Activated naive CD4-positive, alpha-beta T cell treated with Interleukin-2 at 50 U/mL for 16 hours (primary cell): ENCODE results near the gene PCDHB13.
"Not testable (repeated sequence)": the region's sequence is repeated elsewhere in the genome, so short reads cannot be mapped to it uniquely, and the experiment has no call there.

ENCODE experiments used
- DNase-seq: peaks from one replicate; pipeline ENCODE4 v3.0.0-alpha.2; 2020

Gene PCDHB13

DNA sequence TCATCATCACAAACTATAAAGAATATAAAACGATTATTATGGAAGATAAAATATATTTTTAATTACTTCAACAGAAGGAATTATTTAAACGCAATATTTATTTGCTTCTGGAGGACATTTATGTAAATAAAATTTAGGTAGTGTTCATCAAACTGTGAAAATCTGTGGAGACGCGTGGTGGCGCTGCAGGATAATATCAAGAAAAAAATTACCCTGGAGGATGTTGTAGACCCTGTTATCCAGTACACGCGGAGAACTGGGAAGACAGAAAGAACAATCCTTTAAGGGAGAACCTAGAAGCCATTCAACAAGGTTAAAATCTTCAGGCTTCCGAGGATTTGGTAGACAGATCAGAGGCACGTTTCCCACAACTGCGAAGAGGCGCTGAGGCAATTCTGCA lies 5.2 kb upstream of the PCDHB13 start, which contains the start of gene PCDHB12:
PCDHB12 (plus strand) TSS at position 242 of the 400 bp plus-strand sequence. CDS start 189 bp downstream, outside the sequence.
- no peak for DNase-seq

GRCh38 chr5:141210281-141210680 lies 3.4 kb upstream of the PCDHB13 start:
- not testable (repeated sequence) for DNase-seq

- DNase-seq = not testable (repeated sequence)
These were observed 2.9 kb upstream of the PCDHB13 start for GRCh38 chr5:141210849-141211248.

GRCh38 chr5:141214583-141214982 lies 864 bp downstream of the PCDHB13 start:
- not testable (repeated sequence) for DNase-seq

- DNase-seq = not testable (repeated sequence)
These were observed 1.8 kb downstream of the PCDHB13 start for GRCh38 chr5:141215504-141215903.

GRCh38 chr5:141216035-141216434 lies 2.3 kb downstream of the PCDHB13 start:
- not testable (repeated sequence) for DNase-seq

- no peak for DNase-seq
These were observed 9.5 kb downstream of the PCDHB13 start, which contains the start of gene PCDHB14 for GRCh38 chr5:141223112-141223783. PCDHB14 (plus strand) TSS chr5:141223343; CDS start chr5:141223506, 163 bp downstream.

DNA sequence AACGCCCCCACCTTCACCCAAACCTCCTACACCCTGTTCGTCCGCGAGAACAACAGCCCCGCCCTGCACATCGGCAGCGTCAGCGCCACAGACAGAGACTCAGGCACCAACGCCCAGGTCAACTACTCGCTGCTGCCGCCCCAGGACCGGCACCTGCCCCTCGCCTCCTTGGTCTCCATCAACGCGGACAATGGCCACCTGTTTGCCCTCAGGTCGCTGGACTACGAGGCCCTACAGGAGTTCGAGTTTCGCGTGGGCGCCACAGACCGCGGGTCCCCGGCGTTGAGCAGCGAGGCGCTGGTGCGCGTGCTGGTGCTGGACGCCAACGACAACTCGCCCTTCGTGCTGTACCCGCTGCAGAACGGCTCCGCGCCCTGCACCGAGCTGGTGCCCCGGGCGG lies 11.1 kb downstream of the PCDHB13 start:
- DNase-seq = not testable (repeated sequence)

DNA sequence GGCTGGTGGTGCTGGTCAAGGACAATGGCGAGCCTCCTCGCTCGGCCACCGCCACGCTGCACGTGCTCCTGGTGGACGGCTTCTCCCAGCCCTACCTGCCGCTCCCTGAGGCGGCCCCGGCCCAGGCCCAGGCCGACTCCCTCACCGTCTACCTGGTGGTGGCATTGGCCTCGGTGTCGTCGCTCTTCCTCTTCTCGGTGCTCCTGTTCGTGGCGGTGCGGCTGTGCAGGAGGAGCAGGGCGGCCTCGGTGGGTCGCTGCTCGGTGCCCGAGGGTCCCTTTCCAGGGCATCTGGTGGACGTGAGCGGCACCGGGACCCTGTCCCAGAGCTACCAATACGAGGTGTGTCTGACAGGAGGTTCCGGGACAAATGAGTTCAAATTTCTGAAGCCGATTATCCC lies 11.7 kb downstream of the PCDHB13 start:
- not testable (repeated sequence) for DNase-seq

GRCh38 chr5:141234109-141234667 lies 20.5 kb downstream of the PCDHB13 start:
- DNase-seq = no peak

DNA sequence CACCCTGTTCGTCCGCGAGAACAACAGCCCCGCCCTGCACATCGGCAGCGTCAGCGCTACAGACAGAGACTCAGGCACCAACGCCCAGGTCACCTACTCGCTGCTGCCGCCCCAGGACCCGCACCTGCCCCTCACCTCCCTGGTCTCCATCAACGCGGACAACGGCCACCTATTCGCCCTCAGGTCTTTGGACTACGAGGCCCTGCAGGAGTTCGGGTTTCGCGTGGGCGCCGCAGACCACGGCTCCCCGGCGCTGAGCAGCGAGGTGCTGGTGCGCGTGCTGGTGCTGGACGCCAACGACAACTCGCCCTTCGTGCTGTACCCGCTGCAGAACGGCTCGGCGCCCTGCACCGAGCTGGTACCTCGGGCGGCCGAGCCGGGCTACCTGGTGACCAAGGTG lies 22.2 kb downstream of the PCDHB13 start:
- not testable (repeated sequence) for DNase-seq

GRCh38 chr5:141236516-141237313 lies 23.0 kb downstream of the PCDHB13 start:
- DNase-seq = no peak

DNA sequence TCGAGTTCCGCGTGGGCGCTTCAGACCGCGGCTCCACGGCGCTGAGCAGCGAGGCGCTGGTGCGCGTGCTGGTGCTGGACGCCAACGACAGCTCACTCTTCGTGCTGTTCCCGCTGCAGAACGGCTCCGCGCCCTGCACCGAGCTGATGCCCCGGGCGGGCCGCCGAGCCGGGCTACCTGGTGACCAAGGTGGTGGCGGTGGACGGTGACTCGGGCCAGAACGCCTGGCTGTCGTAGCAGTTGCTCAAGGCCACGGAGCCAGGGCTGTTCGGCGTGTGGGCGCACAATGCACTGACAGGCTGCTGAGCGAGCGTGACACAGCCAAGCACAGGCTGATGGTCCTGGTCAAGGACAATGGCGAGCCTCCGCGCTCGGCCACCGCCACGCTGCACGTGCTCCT lies 27.8 kb downstream of the PCDHB13 start:
- DNase-seq = no peak

DNA sequence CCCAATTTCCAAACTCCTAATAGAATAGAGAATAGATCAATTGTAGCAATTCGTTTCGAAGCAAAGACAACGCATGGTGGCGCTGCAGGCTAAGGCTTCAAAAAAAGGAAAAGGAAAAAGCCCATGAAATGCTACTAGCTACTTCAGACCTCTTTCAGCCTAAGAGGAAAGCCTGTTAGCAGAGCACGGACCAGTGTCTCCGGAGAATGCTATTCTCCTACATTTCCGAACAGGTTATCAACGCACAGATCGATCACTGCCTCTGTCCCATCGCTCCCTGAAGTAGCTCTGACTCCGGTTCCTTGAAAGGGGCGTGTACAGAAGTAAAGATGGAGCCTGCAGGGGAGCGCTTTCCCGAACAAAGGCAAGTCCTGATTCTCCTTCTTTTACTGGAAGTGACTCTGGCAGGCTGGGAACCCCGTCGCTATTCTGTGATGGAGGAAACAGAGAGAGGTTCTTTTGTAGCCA lies 31.6 kb downstream of the PCDHB13 start, which contains the start of gene PCDHB15:
PCDHB15 (plus strand) TSS at position 146 of the 468 bp plus-strand sequence; CDS start at position 330, 184 bp downstream.
- DNase-seq = peak; percentile 21

GRCh38 chr5:141246971-141247370 lies 33.3 kb downstream of the PCDHB13 start:
- not testable (repeated sequence) for DNase-seq

DNA sequence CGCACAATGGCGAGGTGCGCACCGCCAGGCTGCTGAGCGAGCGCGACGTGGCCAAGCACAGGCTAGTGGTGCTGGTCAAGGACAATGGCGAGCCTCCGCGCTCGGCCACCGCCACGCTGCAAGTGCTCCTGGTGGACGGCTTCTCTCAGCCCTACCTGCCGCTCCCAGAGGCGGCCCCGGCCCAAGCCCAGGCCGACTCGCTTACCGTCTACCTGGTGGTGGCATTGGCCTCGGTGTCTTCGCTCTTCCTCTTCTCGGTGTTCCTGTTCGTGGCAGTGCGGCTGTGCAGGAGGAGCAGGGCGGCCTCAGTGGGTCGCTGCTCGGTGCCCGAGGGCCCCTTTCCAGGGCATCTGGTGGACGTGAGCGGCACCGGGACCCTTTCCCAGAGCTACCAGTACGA lies 33.7 kb downstream of the PCDHB13 start:
- DNase-seq = not testable (repeated sequence)

- no peak for DNase-seq
These were observed 36.9 kb downstream of the PCDHB13 start for GRCh38 chr5:141250576-141250975.

GRCh38 chr5:141258464-141258863 lies 44.7 kb downstream of the PCDHB13 start:
- no peak for DNase-seq

GRCh38 chr5:141258948-141259347 lies 45.2 kb downstream of the PCDHB13 start:
- no peak for DNase-seq

DNA sequence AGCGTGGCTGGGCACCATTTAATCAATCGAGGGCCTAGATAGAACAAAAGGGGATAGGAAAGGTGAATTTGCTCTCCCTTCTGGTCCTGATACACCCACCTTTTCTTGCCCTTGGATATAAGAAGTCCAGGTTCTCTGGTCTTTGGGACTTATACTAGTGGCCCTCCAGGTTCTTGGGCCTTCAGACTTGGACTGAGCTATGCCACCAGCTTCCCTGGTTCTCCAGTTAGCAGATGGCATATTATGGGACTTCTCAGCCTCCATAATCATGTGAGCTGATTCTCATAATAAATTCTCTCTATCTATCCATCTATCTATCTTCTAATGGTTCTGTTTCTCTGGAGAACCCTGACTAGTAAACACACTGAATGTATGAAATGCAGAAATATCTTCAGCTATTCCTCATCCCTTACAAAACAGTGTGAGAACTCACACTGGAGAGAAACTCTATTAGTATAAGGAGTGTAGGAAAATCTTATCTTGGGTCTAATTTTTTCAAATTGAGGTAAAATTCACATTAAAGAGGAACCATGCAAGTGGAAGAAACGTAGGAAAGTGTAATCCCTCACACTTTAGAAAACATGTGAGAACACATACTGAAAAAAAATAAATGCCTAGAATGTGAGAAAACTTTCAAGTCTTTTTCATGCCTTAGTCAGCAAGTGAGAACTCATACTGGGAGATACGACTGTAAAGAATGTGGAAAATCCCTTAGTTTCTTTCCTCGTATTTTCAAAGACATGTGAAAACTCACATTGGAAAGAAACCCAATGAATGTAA lies 46.9 kb downstream of the PCDHB13 start:
- no peak for DNase-seq

DNA sequence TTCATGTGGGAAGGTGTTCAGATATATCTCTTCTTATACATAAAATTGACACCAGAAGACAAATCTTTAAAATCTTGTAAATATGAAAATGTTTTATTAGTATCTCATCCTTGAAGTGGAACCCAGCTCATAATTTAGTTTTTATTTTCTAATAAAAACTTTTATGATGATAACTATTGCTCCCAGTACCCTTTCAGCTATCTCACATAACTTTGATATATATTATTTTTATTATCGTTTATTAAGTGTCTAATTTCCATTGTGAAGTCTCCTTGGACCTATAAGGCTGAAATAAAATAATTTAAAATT lies 47.5 kb downstream of the PCDHB13 start:
- DNase-seq = no peak
